GM18507 (cell line): ENCODE data around the gene KCNE2.
"Not testable (repeated sequence)": the region's sequence is repeated elsewhere in the genome, so short reads cannot be mapped to it uniquely, and the experiment has no call there.

Experiments used
- DNase-seq: peaks from one replicate; pipeline ENCODE4 v3.0.0; 2011; ENCODE audit warnings: low read depth; ENCODE audit not compliant: insufficient read length; ENCODE audit errors: extremely low spot score
- FAIRE-seq: peaks from 2 replicates; lab custom pipeline; 2011; peaks lifted over from hg19 to GRCh38; lab: Jason Lieb, UNC

KCNE2 gene

DNA sequence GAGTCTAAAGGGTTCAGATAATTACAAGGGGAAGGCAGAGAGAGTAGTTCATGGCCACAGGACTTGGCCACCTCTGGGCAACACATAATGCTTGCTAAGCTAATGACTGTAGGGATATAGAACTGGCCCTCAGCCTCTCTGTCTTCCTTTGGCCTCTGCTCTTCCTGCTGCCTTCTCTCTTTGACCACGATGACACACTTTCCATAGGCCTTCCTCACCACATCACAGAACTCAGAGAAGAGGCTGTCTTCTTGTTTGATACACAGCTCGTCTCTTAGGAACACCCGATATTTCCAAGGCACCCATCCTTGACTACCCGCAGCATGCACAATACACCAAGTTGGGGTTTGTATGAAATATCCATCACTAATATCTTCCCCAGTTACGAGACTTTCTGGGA, 36.7 kb downstream of the KCNE2 start:
- FAIRE-seq, DNase-seq: not testable (repeated sequence)

- not testable (repeated sequence) for DNase-seq, FAIRE-seq
Observed at GRCh38 chr21:34404742-34405141, 40.9 kb downstream of the KCNE2 start.

GRCh38 chr21:34405686-34406085, 41.9 kb downstream of the KCNE2 start:
- not testable (repeated sequence) for DNase-seq, FAIRE-seq

DNA sequence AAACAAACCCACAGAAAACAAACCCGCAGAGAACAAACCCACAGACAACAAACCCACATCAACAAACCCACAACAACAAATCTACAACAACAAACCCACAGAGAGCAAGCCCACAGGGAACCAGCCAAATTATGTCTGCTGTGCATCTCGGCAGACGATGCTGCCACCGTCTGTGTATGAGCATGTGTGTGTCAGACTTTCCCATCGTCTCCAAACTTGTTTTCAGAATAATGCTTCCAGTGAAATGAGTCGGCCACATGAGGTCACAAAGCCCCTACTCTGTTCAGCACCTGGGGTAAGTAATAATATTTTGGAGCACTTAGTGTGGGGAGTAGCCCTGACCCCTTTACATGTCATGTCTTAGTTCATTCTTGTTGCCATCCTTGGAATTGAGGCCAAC, 42.3 kb downstream of the KCNE2 start:
- FAIRE-seq, DNase-seq: not testable (repeated sequence)

- not testable (repeated sequence) for FAIRE-seq
Observed at GRCh38 chr21:34406676-34407075, 42.9 kb downstream of the KCNE2 start.

GRCh38 chr21:34407294-34407693, 43.5 kb downstream of the KCNE2 start:
- DNase-seq, FAIRE-seq: not testable (repeated sequence)

More at GRCh38 chr21:34406676-34407075, 42.9 kb downstream of the KCNE2 start:
- DNase-seq: not testable (repeated sequence)

- FAIRE-seq, DNase-seq: not testable (repeated sequence)
Observed at GRCh38 chr21:34417448-34418077, 53.8 kb downstream of the KCNE2 start.
